Activated CD8-positive, alpha-beta memory T cell treated with anti-CD3 and anti-CD28 coated beads for 48 hours (primary cell): ENCODE data around the gene SLC16A7.

ENCODE experiments used
- DNase-seq, 3 experiments: peaks; one replicate each; pipeline ENCODE4 v3.0.0-alpha.2; 2020; ENCODE audit warnings: low read depth in 2 of 3, low spot score in 2 of 3

Gene SLC16A7

GRCh38 chr12:59664495-59664894, 68.7 kb downstream of the SLC16A7 start:
- no peak for DNase-seq

DNA sequence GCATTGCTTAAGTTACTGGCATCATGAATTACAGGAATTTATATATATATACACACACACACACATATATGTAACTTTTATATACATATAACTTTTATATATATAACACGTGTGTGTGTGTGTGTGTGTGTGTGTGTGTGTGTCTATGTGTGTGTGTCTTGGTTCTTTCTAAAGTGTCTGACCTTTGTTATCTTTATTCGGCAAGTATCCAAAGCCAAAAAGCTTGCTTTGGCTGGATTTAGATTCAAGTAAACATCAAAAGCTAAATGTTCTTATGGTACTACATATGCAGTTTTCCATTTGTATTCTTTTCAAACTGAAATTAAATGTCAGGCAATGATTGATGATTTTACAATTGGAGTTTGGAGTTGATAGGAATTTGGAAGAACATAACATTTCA, 69.9 kb downstream of the SLC16A7 start:
- DNase-seq = no peak

- DNase-seq = no peak
Measured at GRCh38 chr12:59668674-59669073, 72.8 kb downstream of the SLC16A7 start.

DNA sequence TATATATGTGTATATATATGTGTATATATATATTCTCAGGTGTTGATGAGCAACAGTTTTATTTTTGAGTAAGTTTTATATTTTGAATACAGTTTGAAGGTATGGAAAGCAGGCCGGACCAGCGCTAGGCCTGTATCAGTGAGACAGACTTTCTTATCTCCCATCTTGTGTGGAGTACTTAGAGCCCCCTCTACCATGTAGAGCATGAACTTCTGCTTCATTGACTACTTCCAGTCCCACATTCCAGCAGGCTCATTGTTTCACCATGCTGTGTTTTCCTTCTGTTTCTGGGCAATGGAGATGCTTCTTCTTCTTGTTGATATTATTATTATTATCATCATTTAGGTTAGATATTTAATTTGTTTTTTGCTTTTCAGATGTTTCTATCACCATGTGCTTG, 76.4 kb downstream of the SLC16A7 start:
- DNase-seq = no peak

GRCh38 chr12:59675461-59675860, 79.6 kb downstream of the SLC16A7 start:
- DNase-seq = no peak

- no peak for DNase-seq
Measured at GRCh38 chr12:59677857-59678256, 82.0 kb downstream of the SLC16A7 start.

DNA sequence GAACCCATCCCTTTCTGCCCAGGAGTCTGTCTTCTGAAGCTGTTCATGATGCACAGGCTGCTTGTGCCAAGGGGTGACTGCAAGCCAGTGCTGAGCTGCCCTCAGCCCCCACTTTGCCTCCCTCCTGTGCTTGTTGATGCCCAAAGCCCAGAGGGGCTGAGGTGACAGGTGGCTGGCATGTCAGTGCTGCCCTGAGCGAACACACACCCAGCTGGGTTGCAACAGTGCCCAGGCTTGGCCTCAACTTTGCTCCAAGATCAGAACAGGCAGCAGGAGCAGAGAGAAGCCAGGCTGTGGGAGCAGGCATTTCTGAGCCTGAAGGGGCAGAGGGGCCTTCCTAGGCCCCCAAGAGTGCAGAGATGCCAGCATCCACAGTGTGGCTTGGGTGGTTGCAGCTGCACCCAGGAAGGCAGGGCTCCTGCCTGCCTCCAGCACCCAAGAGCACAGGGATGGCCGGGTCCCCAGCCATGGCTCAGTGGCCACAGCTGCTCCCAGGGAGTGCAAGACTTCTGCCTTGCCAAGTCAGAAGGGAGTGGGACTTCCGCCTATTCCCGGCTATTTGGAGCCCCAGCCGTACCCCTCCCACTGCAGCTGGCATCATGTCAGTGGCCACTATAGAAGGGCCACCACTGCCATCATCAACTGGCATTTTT, 83.1 kb downstream of the SLC16A7 start:
- no peak for DNase-seq

DNA sequence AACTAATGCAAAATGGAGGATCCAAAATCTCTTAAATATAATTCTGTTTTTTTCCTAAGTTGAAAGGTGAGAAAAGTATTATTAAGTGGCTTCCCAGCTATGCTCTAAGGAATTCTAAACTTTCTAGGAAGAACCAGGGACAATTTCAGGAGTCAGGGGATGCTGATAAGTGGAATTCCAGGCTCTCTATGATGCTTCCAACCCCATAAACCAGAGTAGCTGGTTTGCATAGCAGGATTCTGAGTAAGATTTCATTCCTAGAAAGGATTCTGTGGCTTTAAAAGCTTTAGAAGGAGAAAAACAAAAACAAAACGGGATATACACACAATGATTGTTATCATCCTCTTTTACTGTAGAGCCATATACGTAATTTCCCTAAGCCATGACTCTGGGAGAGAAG, 93.9 kb downstream of the SLC16A7 start:
- no peak for DNase-seq

DNA sequence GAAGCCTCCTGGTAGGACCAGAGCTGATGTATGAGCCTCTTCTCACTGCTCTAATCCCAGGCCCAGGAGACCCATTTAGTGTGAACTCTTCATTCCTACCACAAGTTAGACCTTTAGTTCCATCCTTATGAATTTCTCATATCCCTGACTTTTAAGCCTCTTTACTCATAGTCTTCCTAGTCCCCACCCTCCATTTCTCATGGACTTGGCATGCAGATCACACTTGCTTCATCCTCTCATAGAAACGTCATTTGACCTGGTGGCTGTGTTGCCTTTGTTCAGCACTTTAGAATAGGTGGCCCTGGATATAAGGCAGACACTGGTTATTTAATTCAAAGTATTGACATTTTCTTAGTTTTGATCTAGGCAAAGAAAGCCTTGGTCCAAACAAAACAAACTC, 99.5 kb downstream of the SLC16A7 start:
- no peak for DNase-seq

- DNase-seq = no peak
Measured at GRCh38 chr12:59698600-59698999, 102.8 kb downstream of the SLC16A7 start.

DNA sequence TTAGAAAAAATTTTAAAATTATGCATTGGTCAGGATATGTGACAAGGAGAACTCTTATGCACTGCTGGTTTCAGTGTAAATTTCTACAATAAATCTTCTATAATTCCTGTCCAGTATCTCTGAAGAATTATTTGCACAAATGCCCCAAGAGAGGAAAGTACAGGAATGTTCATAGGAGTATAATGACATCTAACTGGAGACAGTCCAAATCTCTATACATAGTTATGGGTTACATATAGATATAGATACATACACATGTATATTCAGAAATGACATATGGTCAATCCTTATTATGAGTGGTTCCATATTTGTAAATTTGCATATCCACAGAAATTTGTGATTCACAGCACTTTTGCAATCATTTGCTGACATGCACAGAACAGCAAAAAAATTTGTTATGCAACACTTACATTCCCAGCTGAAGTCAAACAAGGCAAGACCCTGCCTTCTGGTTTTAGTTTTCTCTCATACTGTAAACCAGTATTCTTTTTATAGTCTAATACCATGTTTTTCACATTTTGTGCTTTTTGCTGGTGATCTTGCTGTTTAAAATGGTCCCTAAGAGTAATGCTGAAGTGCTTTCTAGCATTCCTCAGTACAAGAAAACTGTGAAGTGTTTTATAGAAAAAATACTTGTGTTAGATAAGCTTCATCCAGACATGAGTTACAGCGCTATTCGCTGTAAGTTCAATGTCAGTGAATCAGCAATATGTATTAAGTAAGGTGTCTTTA, 103.8 kb downstream of the SLC16A7 start:
- no peak for DNase-seq

DNA sequence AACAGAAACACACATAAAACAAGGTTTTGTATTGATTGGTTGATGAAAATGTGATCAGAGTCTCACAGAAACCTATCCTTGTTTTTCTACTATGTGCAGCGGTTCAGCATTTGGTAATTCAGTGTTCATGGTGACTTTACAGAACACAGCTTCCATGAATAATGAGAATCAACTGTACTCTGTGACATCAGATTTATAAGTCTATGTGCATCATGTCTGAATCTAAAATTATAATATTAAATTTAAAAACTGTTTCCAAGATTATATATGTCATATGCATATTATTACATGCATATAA, 104.3 kb downstream of the SLC16A7 start:
- no peak for DNase-seq

- DNase-seq = no peak
Measured at GRCh38 chr12:59708064-59708463, 112.2 kb downstream of the SLC16A7 start.

DNA sequence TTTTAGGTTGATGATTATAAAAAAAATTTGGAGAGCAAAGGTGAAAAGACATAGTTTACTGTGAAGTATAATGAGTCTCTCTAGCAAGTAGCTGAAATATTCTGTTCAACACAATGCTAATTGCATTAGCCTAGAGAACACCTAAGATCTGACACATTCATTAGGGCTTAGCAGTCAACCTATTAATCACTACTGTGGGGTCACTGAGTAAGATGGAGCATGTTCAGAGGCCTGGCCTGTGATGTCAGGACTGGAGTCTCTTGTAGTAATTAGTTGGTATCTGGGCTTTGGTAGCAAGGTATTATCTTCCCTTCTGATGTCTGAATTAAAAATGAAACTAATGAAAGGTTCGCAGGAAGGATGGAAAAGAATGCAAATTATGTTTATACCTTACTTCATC, 112.7 kb downstream of the SLC16A7 start:
- DNase-seq = no peak

- no peak for DNase-seq
Measured at GRCh38 chr12:59710004-59710628, 114.3 kb downstream of the SLC16A7 start.

- no peak for DNase-seq
Measured at GRCh38 chr12:59710964-59711363, 115.1 kb downstream of the SLC16A7 start.

DNA sequence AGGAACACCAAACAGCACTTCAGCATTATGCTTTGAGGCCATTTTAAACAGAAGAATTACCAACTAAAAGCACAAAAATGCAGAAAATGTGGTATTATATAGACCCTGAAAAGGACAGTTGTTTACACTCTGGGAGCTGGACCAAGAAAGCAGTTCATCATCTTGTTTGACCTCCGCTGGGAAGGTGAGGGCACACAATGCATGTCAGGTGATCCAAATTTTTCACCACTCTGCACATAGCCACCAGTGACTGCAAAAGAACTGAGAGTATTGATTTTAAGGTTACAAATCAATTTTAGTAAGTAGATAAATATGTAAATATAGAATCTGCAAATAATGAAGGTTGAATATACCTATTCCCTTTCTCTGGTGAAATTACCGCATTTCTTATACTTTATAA, 119.6 kb downstream of the SLC16A7 start:
- DNase-seq = no peak

- DNase-seq = no peak
Measured at GRCh38 chr12:59716043-59716442, 120.2 kb downstream of the SLC16A7 start.

- DNase-seq = no peak
Measured at GRCh38 chr12:59717436-59717835, 121.6 kb downstream of the SLC16A7 start.

- DNase-seq = no peak
Measured at GRCh38 chr12:59719701-59720100, 123.9 kb downstream of the SLC16A7 start.

- no peak for DNase-seq
Measured at GRCh38 chr12:59723520-59723919, 127.7 kb downstream of the SLC16A7 start.

DNA sequence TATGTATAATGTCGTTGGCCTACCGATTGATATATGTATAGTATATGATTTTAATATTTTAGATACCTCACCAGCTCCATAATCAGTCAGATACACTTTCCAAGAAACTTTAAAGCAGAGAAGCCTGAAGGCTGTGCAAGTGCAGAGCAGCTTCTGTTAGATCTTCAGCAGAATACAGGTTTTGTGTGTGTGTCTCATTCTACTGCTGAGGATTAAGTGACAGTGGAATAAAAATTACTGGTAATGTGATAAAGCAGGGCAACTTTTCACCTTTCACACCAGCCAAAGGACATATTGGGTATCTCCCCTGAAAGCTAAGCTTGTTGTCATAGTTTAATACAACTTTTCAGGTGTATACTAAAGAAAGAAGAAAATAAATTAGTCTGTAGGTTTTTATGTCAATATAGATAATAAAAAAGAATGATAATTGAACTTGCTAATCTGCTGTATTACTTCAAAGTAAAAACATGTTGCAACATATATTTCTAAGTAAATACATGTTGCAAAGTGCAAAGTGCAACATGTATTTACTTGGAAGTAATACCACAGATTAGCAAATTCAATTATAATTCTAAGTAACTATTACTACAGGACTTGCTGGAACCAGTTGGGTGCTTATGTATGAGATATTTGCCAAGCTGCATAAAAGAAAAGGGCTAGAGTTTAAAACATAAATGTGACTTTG, 128.3 kb downstream of the SLC16A7 start:
- DNase-seq = no peak
